Kidney capillary endothelial cell (primary cell): Measurements from ENCODE around the gene CD33.
"Not testable (repeated sequence)": the region's sequence is repeated elsewhere in the genome, so short reads cannot be mapped to it uniquely, and the experiment has no call there.

Source experiments
- DNase-seq: peaks from one replicate; pipeline ENCODE4 v3.0.0-alpha.2; 2018; ENCODE audit warnings: low spot score

Gene CD33

DNA sequence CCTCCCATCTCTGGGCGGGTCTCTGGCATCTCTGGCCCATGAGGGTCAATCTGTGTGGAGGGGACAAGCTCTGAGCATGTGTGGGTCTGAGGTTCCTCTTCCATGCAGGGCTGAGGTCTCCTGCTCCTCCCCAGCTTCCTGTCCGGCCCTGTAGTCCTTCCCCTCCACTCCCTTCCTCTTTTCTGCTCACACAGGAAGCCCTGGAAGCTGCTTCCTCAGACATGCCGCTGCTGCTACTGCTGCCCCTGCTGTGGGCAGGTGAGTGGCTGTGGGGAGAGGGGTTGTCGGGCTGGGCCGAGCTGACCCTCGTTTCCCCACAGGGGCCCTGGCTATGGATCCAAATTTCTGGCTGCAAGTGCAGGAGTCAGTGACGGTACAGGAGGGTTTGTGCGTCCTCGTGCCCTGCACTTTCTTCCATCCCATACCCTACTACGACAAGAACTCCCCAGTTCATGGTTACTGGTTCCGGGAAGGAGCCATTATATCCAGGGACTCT lies at the start of gene CD33:
Gene CD33, plus strand, starts transcription at position 183 of the 496 bp plus-strand sequence. Its CDS starts 39 bp downstream, at position 222.
- DNase-seq: not testable (repeated sequence)

DNA sequence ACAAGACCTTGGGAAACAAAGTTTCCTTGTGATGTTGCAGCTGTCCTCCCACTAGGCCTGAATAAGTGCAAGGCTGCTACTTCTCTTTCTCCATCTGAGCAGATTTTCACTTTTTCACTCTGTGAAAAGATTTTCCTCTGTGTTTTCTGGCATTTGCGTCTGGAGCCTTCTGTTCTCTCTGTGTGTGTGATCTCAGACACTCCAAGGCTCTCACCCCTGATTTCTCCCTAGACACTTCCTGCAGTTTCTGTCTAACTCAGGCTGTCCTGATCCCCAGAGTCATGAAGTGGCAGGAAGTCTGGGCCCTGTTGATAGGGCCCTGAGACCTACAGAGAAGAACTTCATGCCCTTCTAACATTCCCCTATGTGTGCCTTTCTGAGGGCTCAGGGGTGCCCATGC lies 45.6 kb upstream of the CD33 start:
- no peak for DNase-seq

GRCh38 chr19:51181377-51181912 lies 43.4 kb upstream of the CD33 start:
- no peak for DNase-seq

GRCh38 chr19:51181913-51182419 lies 42.9 kb upstream of the CD33 start:
- DNase-seq: no peak

GRCh38 chr19:51183629-51184028 lies 41.3 kb upstream of the CD33 start:
- no peak for DNase-seq

GRCh38 chr19:51185069-51185867 lies 39.6 kb upstream of the CD33 start:
- DNase-seq: no peak

- DNase-seq: no peak
These were observed 39.0 kb upstream of the CD33 start for GRCh38 chr19:51185868-51186215.

- no peak for DNase-seq
These were observed 38.6 kb upstream of the CD33 start for GRCh38 chr19:51186323-51186722.

GRCh38 chr19:51187395-51188226 lies 37.3 kb upstream of the CD33 start:
- DNase-seq: no peak

DNA sequence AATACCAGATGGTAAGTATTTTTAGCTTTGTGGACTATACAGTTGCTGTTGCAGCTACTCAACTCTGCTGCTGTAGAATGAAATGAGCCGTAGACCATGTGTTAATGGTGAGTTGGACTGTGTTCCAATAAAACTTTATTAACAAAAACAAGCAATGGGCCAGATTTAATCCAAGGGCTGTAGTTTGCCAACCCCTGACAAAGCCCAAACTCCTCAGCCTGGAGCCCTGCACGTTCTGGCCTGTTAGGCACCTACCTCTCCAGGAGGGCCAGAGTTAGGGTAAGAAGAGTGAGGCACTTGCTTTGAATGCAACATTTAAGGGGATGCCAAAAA lies 36.7 kb upstream of the CD33 start:
- no peak for DNase-seq

GRCh38 chr19:51192689-51193088 lies 32.2 kb upstream of the CD33 start:
- no peak for DNase-seq

DNA sequence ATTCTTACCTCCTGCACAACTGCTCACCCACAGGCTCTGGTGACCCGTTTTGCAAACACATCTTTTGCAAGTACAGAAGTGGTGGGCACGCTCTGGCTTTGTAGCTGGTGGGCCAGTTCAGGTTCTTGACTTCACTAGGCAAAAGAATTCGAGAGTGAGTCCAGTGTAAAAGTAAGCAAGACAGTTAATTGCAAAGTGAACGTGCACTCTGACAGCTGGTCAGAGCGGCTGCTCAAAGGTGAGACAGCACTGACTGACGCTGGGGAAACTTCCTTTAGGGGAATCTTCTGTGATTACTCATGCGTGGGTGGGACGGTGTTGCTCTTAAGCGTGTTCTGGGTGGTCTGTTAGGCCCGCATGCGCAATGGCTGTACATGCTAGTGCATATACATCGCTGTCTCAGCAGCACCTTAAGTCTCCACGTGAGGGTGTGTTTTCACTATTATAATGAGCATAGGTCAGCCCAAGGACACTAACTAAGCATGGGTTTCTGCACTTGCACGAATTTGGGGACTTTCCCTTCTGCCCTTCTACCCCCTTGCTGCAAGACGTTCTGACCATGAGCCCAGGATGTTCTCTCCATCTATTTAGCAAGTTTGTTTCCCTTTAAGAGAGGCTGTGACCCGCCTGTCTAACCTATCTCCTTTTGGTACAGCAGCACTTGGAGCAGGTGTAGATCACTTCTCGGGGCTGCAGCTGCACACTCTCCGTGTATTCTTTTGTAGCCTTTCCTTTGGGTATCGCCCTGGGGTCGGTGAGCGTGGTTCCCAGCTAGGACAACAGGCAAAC lies 30.2 kb upstream of the CD33 start:
- no peak for DNase-seq

DNA sequence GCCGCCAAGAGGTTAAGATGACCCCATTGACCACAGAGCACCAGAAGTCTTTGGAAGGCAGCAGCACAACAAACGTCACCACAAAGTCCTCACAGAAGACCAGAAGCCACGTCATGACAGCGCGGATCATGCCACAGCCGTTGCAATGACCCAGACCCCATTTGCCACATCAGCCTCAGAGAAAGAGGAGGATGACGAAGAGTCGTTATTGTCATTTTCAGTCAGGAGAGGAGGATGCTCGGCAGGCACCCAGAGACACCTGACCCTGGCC lies 29.6 kb upstream of the CD33 start:
- no peak for DNase-seq

- DNase-seq: no peak
These were observed 29.3 kb upstream of the CD33 start for GRCh38 chr19:51195616-51196015.

GRCh38 chr19:51196181-51196580 lies 28.7 kb upstream of the CD33 start:
- DNase-seq: no peak

- DNase-seq: no peak
These were observed 26.2 kb upstream of the CD33 start for GRCh38 chr19:51198641-51199040.

DNA sequence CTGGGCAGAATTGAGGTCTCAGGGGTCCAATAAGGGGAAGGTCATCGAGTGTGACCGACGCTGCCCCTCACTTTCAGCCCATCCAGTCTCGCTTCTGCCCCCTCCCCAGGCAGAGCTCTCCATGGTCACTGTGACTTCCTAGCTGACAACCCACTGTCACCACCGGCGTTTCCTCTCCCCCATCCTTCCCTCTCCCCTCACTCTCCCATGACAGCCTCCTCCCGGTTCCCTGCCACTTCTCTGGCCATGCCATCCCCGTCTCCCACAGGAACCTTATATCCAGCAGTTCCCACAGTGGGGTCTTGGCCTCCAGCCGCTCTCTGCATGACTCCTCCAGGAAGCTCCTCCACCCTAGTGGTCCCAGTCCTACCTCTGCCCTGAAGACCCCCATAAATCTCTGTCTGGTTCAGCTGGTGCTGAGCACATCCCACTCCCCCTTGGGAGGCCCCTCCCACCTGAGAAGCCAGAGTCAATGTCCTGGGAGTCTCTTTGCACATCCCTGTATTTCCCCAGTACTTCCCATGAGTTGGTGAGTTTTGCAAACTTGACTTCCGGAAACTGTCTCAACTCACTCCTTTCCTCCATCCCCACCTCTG lies 24.7 kb upstream of the CD33 start:
- no peak for DNase-seq

GRCh38 chr19:51201712-51202111 lies 23.2 kb upstream of the CD33 start:
- DNase-seq: no peak

DNA sequence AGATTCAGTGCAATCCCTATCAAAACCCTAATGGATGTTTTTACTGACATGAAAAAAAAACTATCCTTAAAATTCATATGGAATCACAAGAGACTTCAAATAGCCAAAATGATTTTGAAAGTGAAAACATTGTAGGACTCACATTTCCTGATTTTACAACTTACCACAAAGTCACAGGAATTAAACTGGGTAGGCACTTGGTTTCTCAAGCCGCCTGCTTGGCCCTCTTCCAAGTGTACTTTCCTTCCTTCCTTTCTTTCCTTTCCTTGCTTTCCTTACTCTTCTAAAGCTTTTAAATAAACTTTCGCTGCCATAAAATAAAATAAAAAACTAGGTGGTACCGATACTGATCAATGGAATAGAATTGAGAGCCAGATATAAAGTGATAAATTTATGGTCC lies 21.0 kb upstream of the CD33 start:
- no peak for DNase-seq

DNA sequence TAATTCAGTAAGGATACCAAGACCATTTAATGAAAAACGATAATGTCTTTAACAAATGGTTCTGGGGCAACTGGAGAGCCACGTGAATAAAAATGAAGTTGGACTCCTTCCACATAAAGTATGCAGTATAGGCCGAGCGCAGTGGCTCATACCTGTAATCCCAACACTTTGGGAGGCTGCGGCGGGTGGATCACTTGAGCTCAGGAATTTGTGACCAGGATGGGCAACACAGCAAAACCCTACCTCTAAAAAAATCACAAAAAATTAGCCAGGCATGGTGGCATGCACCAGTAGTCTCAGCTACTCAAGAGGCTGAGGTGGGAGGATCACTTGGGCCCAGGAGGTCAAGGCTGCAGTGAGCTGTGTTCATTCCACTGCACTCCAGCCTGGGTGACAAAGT lies 20.6 kb upstream of the CD33 start:
- no peak for DNase-seq

GRCh38 chr19:51207747-51208146 lies 17.1 kb upstream of the CD33 start:
- DNase-seq: no peak

GRCh38 chr19:51210191-51210784 lies 14.6 kb upstream of the CD33 start:
- no peak for DNase-seq
